A549 (cell line): ENCODE measurements around the gene MST1. TPM values are rescaled to one million over a fixed set of nuclear protein-coding genes. Genes with fewer than 3 reads are reported as not detected.

Experiments used
- ATAC-seq, 2 experiments: fragments of 200-7000 bp in 1 of 2; fragments of >200 bp in 1 of 2; cut with Nextera tagmentation in 1 of 2; cut with Tn5 transposase in 1 of 2; 3 replicates each; pipeline versions ENCODE4 v1.8.0 to v1.9.1; 2018 to 2020; ENCODE audit warnings: mild to moderate bottlenecking in 1 of 2, moderate library complexity in 1 of 2
- CTCF ChIA-PET: fragments of 300-600 bp; sonication (Branson Sonifier 250); formaldehyde crosslinking; extraction: SDS; loops from one replicate; lab custom pipeline; 2021; ENCODE audit warnings: antibody characterized with exemption, inconsistent platforms; lab: Yijun Ruan, JAX
- POLR2A ChIA-PET: fragments of 350-600 bp; formaldehyde crosslinking; extraction: SDS; loops from one replicate; lab custom pipeline; 2021; ENCODE audit warnings: antibody characterized with exemption, inconsistent platforms; lab: Yijun Ruan, JAX
- DNase-seq, 2 experiments: peaks; one replicate each; pipeline versions ENCODE4 v3.0.0 to v3.0.0-alpha.2; 2011 to 2016; ENCODE audit warnings: low read depth in 1 of 2, low spot score in 1 of 2
- FAIRE-seq: peaks from 2 replicates; lab custom pipeline; 2011; peaks lifted over from hg19 to GRCh38; lab: Jason Lieb, UNC
- H3K27ac ChIP-seq, 2 experiments: fragments of >200 bp; sonication (Bioruptor Twin); formaldehyde crosslinking; 3 replicates each; pipeline ENCODE4 v1.5.1; 2016 to 2017
- H3K4me1 ChIP-seq: fragments of >200 bp; sonication (Bioruptor Twin); formaldehyde crosslinking; 3 replicates; pipeline ENCODE4 v1.6.1; 2016
- H3K4me2 ChIP-seq: fragments of >200 bp; sonication (Bioruptor Twin); formaldehyde crosslinking; 3 replicates; pipeline ENCODE4 v1.6.1; 2016
- H3K4me3 ChIP-seq: fragments of >200 bp; sonication (Bioruptor Twin); formaldehyde crosslinking; 3 replicates; pipeline ENCODE4 v1.5.1; 2016
- H3K9me3 ChIP-seq: fragments of >200 bp; sonication (Bioruptor Twin); formaldehyde crosslinking; 3 replicates; pipeline ENCODE4 v1.6.1; 2016
- CHD4 ChIP-seq: fragments of 200-600 bp; sonication (generic); IDR thresholded peaks from 2 replicates; pipeline ENCODE4 v1.6.1; 2016; ENCODE audit warnings: antibody characterized with exemption, mild to moderate bottlenecking, borderline replicate concordance
- GATA3 ChIP-seq: IDR thresholded peaks from 2 replicates; pipeline ENCODE4 v1.6.1; 2012; ENCODE audit warnings: borderline replicate concordance
- HES2 ChIP-seq: fragments of >200 bp; sonication (Bioruptor Twin); formaldehyde crosslinking; IDR thresholded peaks from 2 replicates; pipeline ENCODE4 v1.6.1; 2016
- JUN ChIP-seq, 2 experiments: fragments of >200 bp; sonication (Bioruptor Twin); formaldehyde crosslinking; IDR thresholded peaks; 2 replicates in 1 of 2; 3 replicates in 1 of 2; pipeline ENCODE4 v1.6.1; 2016 to 2017
- NR3C1 ChIP-seq: fragments of >200 bp; sonication (Bioruptor Twin); formaldehyde crosslinking; IDR thresholded peaks from 3 replicates; pipeline ENCODE4 v1.6.1; 2017
- TP53 ChIP-seq: fragments of 250-450 bp; sonication (Bioruptor Pico); IDR thresholded peaks from 2 replicates; pipeline ENCODE4 v1.5.0; 2021; ENCODE audit warnings: mild to moderate bottlenecking, moderate library complexity
- WGBS: methylation state at CpG from one replicate; pipeline ENCODE4 v1.1.6; 2017; ENCODE audit errors: missing lambda C conversion rate; 5-methylcytosine and 5-hydroxymethylcytosine counted together
- polyA plus RNA-seq, 4 experiments: library from polyadenylated mRNA; depleted of rRNA in 3 of 4; stranded (reverse); fragments of >200 nt; fragmentation: RNase III in 1 of 4; extraction: RNeasy Plus Mini Kit Qiagen cat#74134 plus additional on column Dnase treatment in 1 of 4; gene quantifications; 2 replicates in 3 of 4; 3 replicates in 1 of 4; pipeline ENCODE4 v1.2.3, GENCODE V29; 2011 to 2017
- TF ChIP-seq, protein P1 (sequence below): fragments of 250-450 bp; sonication (Bioruptor Pico); IDR thresholded peaks from 2 replicates; pipeline ENCODE4 v1.5.0; 2020; ENCODE audit warnings: low read depth, mild to moderate bottlenecking, moderate library complexity
- TF ChIP-seq, protein P2 (sequence below): IDR thresholded peaks from 2 replicates; pipeline ENCODE4 v1.6.1; 2012
- TF ChIP-seq, protein P3 (sequence below): fragments of 450-650 bp; IDR thresholded peaks from 2 replicates; pipeline ENCODE4 v1.6.1; 2014; ENCODE audit warnings: antibody characterized with exemption
- TF ChIP-seq, protein P4 (sequence below): fragments of 250-450 bp; sonication (Bioruptor Pico); IDR thresholded peaks from 2 replicates; pipeline ENCODE4 v1.5.0; 2021; ENCODE audit warnings: mild to moderate bottlenecking, moderate library complexity, borderline replicate concordance

Gene MST1
- polyA plus RNA-seq, 2 of the 4 experiments (the other 2 are of a cell fraction), result 3.6 to 4.9 TPM

GRCh38 chr3:49723628-49724551 lies 34.6 kb upstream of the MST1 start, which contains the start of gene GMPPB (continued):
- TF ChIP-seq, protein P1, sequence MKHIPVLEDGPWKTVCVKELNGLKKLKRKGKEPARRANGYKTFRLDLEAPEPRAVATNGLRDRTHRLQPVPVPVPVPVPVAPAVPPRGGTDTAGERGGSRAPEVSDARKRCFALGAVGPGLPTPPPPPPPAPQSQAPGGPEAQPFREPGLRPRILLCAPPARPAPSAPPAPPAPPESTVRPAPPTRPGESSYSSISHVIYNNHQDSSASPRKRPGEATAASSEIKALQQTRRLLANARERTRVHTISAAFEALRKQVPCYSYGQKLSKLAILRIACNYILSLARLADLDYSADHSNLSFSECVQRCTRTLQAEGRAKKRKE (CRISPR knock-in tag), result no peak
- TF ChIP-seq GATA3, result no peak
- peak; percentile 70 to 76; a peak in 4 of 5 replicates for TF ChIP-seq JUN (IDR thresholded peaks at IDR 0.05)
- no peak for TF ChIP-seq NR3C1
- TF ChIP-seq, protein P2, sequence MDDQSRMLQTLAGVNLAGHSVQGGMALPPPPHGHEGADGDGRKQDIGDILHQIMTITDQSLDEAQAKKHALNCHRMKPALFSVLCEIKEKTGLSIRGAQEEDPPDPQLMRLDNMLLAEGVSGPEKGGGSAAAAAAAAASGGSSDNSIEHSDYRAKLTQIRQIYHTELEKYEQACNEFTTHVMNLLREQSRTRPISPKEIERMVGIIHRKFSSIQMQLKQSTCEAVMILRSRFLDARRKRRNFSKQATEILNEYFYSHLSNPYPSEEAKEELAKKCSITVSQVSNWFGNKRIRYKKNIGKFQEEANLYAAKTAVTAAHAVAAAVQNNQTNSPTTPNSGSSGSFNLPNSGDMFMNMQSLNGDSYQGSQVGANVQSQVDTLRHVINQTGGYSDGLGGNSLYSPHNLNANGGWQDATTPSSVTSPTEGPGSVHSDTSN, result no peak
- TF ChIP-seq, all 56 proteins: peak for 7

GRCh38 chr3:49723296-49723627 lies 34.0 kb upstream of the MST1 start:
- ChIA-PET CTCF (interaction anchor here (0.8 to 2.1 kb wide), 4 partner anchors 11 to 184 kb away, joined by 3 to 7 read pairs (median 4); partner anchors contain the start of gene INKA1), POLR2A (interaction anchor here (0.5 kb wide), 1 partner anchor 155 kb away, joined by 4 read pairs; no protein-coding TSS in a partner anchor)
- ATAC-seq, result peak; percentile 23 to 32; a peak in 3 of 6 replicates
- TF ChIP-seq CHD4, result no peak
- TF ChIP-seq, protein P3, sequence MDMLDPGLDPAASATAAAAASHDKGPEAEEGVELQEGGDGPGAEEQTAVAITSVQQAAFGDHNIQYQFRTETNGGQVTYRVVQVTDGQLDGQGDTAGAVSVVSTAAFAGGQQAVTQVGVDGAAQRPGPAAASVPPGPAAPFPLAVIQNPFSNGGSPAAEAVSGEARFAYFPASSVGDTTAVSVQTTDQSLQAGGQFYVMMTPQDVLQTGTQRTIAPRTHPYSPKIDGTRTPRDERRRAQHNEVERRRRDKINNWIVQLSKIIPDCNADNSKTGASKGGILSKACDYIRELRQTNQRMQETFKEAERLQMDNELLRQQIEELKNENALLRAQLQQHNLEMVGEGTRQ, result peak; percentile 78
- Histone ChIP-seq H3K4me2 (peak overlapping the region; percentile 94), H3K27ac (peak overlapping the region; percentile 94 to 99), H3K4me3 (peak overlapping the region; percentile 99), H3K9me3 (no peaks in the 10 kb centered on the region), H3K4me1 (peaks cover 14% of the 10 kb centered on the region)
- FAIRE-seq, result no peak
- WGBS, result 0% methylated on average over 2 of the region's 20 CpGs
- DNase-seq, result peak in 1 of 2 experiments; percentile 48

GRCh38 chr3:49722896-49723295 lies 33.6 kb upstream of the MST1 start:
- POLR2A ChIA-PET, result interaction anchor here (0.5 kb wide), 1 partner anchor 156 kb away, joined by 4 read pairs; no protein-coding TSS in a partner anchor
- Histone ChIP-seq H3K4me1 (peaks cover 14% of the 10 kb centered on the region), H3K9me3 (no peaks in the 10 kb centered on the region), H3K27ac (peak overlapping the region; percentile 94 to 99), H3K4me3 (peak overlapping the region; percentile 99), H3K4me2 (peak overlapping the region; percentile 94)
- TF ChIP-seq, protein P4, sequence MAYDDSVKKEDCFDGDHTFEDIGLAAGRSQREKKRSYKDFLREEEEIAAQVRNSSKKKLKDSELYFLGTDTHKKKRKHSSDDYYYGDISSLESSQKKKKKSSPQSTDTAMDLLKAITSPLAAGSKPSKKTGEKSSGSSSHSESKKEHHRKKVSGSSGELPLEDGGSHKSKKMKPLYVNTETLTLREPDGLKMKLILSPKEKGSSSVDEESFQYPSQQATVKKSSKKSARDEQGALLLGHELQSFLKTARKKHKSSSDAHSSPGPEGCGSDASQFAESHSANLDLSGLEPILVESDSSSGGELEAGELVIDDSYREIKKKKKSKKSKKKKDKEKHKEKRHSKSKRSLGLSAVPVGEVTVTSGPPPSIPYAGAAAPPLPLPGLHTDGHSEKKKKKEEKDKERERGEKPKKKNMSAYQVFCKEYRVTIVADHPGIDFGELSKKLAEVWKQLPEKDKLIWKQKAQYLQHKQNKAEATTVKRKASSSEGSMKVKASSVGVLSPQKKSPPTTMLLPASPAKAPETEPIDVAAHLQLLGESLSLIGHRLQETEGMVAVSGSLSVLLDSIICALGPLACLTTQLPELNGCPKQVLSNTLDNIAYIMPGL (CRISPR knock-in tag), result no peak
- TF ChIP-seq TP53 (CRISPR knock-in tag) (no peak), HES2 (no peak)
- FAIRE-seq (no peak), DNase-seq (no peak), ATAC-seq (no peak)
- CTCF ChIA-PET, result interaction anchor here (0.8 to 2.1 kb wide), 4 partner anchors 11 to 183 kb away, joined by 3 to 7 read pairs (median 4); partner anchors contain the start of gene INKA1
- WGBS, result 55% methylated on average over 8 of the region's 8 CpGs
